Chondrocyte (in vitro differentiated cells): ENCODE measurements around the gene SLC7A14. TPM values are rescaled to one million over a fixed set of nuclear protein-coding genes. Genes with fewer than 3 reads are reported as not detected.

Experiments used
- DNase-seq: peaks from one replicate; pipeline ENCODE4 v3.0.0; 2021; ENCODE audit warnings: mixed read lengths, low spot score
- H3K27ac Mint-ChIP-seq: one replicate; pipeline ENCODE4 v1.8.0; 2021; ENCODE audit warnings: mild to moderate bottlenecking, moderate library complexity, mixed read lengths; ENCODE audit not compliant: unreplicated experiment
- H3K27me3 Mint-ChIP-seq: 2 replicates; pipeline ENCODE4 v1.8.0; 2021; ENCODE audit warnings: low read depth, mixed read lengths
- H3K36me3 Mint-ChIP-seq: 2 replicates; pipeline ENCODE4 v1.8.0; 2021; ENCODE audit warnings: low read depth, mixed read lengths
- H3K4me1 Mint-ChIP-seq: 2 replicates; pipeline ENCODE4 v1.8.0; 2021; ENCODE audit warnings: low read depth, mild to moderate bottlenecking, mixed read lengths
- H3K4me3 Mint-ChIP-seq: one replicate; pipeline ENCODE4 v1.8.0; 2021; ENCODE audit warnings: mild to moderate bottlenecking, moderate library complexity, mixed read lengths; ENCODE audit not compliant: unreplicated experiment
- H3K9me3 Mint-ChIP-seq: 2 replicates; pipeline ENCODE4 v1.8.0; 2021; ENCODE audit warnings: low read depth, mixed read lengths
- total RNA-seq: library from RNA; stranded (reverse); gene quantifications from 3 replicates; pipeline ENCODE4 v1.2.1, GENCODE V29; 2021
- TF ChIP-seq, protein P1 (sequence below): fragments of 200-600 bp; sonication (generic); IDR thresholded peaks from 2 replicates; pipeline ENCODE4 v1.5.0; 2021; ENCODE audit warnings: antibody characterized with exemption, mild to moderate bottlenecking, moderate library complexity

The SLC7A14 gene
- total RNA-seq, 1 donor from 2014 or later, result 0.02 TPM

DNA sequence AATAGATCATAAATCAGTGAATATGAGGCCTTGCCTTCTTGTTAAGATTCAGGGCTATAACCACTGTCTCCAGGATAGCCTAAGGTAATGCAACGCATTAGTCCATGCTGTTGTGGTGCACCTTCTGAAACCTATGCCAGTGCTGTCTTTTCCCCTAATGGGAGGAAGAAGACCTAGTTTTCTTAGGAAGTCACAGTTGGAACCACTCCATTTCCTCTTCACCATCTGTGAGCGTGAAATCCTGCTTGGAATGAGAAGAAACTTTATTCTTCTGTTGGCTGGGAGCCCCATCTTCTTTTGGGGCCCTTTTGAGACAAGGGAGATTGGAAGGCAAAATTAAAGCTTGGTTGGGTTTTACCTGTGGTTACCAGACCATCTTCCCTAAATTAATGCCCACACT lies 25.9 kb upstream of the SLC7A14 start:
- H3K36me3 Mint-ChIP-seq, result no peaks in the 10 kb centered on the region
- H3K4me3 Mint-ChIP-seq, result no peak overlapping the region
- H3K27me3 Mint-ChIP-seq, result no peaks in the 10 kb centered on the region
- no peak overlapping the region for H3K27ac Mint-ChIP-seq
- peaks cover 9% of the 10 kb centered on the region for H3K4me1 Mint-ChIP-seq
- no peak for DNase-seq
- peaks cover under 1% of the 10 kb centered on the region for H3K9me3 Mint-ChIP-seq
- TF ChIP-seq, protein P1, sequence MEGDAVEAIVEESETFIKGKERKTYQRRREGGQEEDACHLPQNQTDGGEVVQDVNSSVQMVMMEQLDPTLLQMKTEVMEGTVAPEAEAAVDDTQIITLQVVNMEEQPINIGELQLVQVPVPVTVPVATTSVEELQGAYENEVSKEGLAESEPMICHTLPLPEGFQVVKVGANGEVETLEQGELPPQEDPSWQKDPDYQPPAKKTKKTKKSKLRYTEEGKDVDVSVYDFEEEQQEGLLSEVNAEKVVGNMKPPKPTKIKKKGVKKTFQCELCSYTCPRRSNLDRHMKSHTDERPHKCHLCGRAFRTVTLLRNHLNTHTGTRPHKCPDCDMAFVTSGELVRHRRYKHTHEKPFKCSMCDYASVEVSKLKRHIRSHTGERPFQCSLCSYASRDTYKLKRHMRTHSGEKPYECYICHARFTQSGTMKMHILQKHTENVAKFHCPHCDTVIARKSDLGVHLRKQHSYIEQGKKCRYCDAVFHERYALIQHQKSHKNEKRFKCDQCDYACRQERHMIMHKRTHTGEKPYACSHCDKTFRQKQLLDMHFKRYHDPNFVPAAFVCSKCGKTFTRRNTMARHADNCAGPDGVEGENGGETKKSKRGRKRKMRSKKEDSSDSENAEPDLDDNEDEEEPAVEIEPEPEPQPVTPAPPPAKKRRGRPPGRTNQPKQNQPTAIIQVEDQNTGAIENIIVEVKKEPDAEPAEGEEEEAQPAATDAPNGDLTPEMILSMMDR, result no peak

DNA sequence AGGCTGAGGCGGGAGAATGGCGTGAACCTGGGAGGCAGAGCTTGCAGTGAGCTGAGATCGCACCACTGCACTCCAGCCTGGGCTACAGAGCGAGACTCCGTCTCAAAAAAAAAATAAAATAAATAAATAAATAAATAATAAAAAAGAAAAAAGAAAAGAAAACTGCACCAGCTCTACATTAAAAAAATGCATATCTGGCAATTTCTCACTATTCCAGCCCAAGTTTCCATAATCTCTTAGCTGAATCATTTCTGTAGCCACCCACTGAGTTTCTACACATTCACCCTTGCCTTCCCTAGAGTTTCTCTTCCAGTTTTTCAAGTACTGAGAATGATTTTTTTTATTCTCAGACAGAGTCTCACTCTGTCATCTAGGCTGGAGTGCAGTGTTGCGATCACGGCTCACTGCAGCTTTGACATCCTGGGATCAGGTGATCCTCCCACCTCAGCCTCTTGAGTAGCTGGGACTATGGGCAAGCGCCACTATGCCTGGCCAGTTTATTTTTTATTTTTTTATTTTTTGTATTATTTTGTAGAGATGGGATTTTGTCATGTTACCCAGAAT lies 24.5 kb upstream of the SLC7A14 start:
- DNase-seq, result no peak
- Mint-ChIP-seq H3K4me1 (peaks cover 9% of the 10 kb centered on the region), H3K4me3 (no peak overlapping the region), H3K36me3 (no peaks in the 10 kb centered on the region), H3K27me3 (no peaks in the 10 kb centered on the region), H3K27ac (no peak overlapping the region), H3K9me3 (no peaks in the 10 kb centered on the region)
- TF ChIP-seq, protein P1, result no peak

DNA sequence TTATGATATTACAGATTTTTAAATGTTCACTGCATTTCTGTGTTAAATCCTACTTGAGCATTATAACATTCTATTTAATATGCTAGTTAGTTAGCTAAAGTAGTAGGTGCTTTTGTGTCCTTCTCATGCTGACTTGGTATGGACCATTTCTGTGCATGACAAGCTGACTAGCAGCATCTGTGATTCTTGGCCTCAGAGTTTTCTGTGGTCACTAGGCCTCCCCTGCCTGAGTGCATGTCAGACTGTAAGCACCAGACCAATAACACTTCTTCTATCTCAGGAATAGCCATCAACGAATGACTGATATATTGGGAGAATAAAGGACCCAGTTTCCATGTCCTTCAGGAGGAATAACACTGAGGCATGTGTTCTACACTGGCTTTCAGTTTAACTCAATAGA lies 22.6 kb upstream of the SLC7A14 start:
- Mint-ChIP-seq H3K27me3 (no peaks in the 10 kb centered on the region), H3K4me3 (no peak overlapping the region), H3K4me1 (no peaks in the 10 kb centered on the region), H3K27ac (no peak overlapping the region), H3K9me3 (no peaks in the 10 kb centered on the region), H3K36me3 (no peaks in the 10 kb centered on the region)
- DNase-seq, result no peak
- TF ChIP-seq, protein P1, result no peak

DNA sequence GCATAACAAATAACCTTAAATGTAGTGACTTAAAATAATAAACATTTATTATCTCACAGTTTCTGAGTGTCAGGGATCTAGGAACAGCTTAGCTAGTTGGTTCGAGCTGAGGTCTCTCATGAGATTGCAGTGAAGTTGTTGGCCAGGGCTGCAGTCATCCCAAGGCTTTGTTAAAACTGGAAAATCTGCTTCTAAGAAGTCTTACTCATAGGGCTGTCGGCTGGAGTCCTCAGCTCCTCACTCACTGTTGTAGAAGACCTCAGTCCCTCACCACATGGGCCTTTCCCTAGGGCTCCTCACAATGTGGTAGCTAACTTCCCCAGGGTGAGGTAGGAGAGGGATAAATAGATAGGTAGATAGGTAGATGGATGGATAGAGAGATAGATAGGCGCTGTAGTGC lies 20.8 kb upstream of the SLC7A14 start:
- no peak overlapping the region for H3K4me3 Mint-ChIP-seq

DNA sequence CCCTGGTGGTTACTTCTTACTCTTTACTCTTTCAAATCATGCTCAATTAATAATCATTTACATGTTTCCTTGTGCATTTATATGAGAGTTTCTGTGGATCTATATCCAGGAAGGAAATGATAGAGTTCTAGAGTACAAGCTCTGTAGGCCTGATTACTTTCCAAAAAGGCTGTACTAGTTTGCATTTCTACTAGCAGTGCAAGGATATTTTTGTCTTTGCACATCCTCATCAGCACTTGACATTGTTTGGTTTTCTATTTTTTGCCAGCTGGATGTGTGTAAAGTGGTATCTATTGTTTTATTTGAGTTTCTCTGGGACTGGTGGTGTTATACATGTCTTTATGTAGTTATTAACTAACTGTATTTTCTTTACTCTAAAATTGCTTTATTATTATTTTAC lies 19.6 kb upstream of the SLC7A14 start:
- Mint-ChIP-seq H3K36me3 (no peaks in the 10 kb centered on the region), H3K4me3 (no peak overlapping the region), H3K27me3 (no peaks in the 10 kb centered on the region), H3K4me1 (no peaks in the 10 kb centered on the region), H3K27ac (no peak overlapping the region), H3K9me3 (peaks cover 5% of the 10 kb centered on the region)
- DNase-seq, result no peak
- TF ChIP-seq, protein P1, result no peak

More for the DNA sequence above, 20.8 kb upstream of the SLC7A14 start:
- H3K9me3 Mint-ChIP-seq, result peaks cover 1% of the 10 kb centered on the region
- H3K4me1 Mint-ChIP-seq, result no peaks in the 10 kb centered on the region
- TF ChIP-seq, protein P1, result no peak
- H3K36me3 Mint-ChIP-seq, result no peaks in the 10 kb centered on the region
- DNase-seq, result no peak
- H3K27ac Mint-ChIP-seq, result no peak overlapping the region
- H3K27me3 Mint-ChIP-seq, result no peaks in the 10 kb centered on the region
